Measurements from ENCODE around the gene ZMYM1.
"Not testable (repeated sequence)": the region's sequence is repeated elsewhere in the genome, so short reads cannot be mapped to it uniquely, and the experiment has no call there.

ZMYM1 gene

GRCh38 chr1:35120458-35121133, 41.4 kb downstream of the ZMYM1 start:
- H3K4me1 ChIP-seq, result no peaks in the 10 kb centered on the region
- H3K4me3 ChIP-seq (ENCODE audit: low read depth, low read length), result no peak overlapping the region
- no peak overlapping the region for H3K27ac ChIP-seq
- H3K36me3 ChIP-seq (ENCODE audit: control insufficient read depth, insufficient read depth, low read length), result no peaks in the 10 kb centered on the region
- no peaks in the 10 kb centered on the region for H3K79me2 ChIP-seq
- no peak for TF ChIP-seq CTCF (IDR thresholded peaks at IDR 0.05)
- H3K4me2 ChIP-seq (ENCODE audit: low read length), result no peak overlapping the region
- H3K9ac ChIP-seq, result no peak overlapping the region
- H2AFZ ChIP-seq, result no peak overlapping the region
- no peaks in the 10 kb centered on the region for H3K9me3 ChIP-seq (ENCODE audit: control insufficient read depth, low read length)
- no peaks in the 10 kb centered on the region for H3K27me3 ChIP-seq (ENCODE audit: control insufficient read depth, insufficient read depth, low read length)

- Histone ChIP-seq H3K36me3 (ENCODE audit: control insufficient read depth, insufficient read depth, low read length) (no peaks in the 10 kb centered on the region), H3K9me3 (ENCODE audit: control insufficient read depth, low read length) (no peaks in the 10 kb centered on the region), H3K4me2 (ENCODE audit: low read length) (no peak overlapping the region), H3K4me1 (no peaks in the 10 kb centered on the region), H3K79me2 (no peaks in the 10 kb centered on the region), H3K9ac (no peak overlapping the region), H3K27ac (no peak overlapping the region), H3K4me3 (ENCODE audit: low read depth, low read length) (no peak overlapping the region), H3K27me3 (ENCODE audit: control insufficient read depth, insufficient read depth, low read length) (no peaks in the 10 kb centered on the region), H2AFZ (no peak overlapping the region)
- TF ChIP-seq CTCF (IDR thresholded peaks at IDR 0.05), result no peak
Measured at GRCh38 chr1:35122311-35122710, 43.1 kb downstream of the ZMYM1 start.

- Histone ChIP-seq H3K4me2 (ENCODE audit: low read length) (no peak overlapping the region), H3K79me2 (no peaks in the 10 kb centered on the region), H3K36me3 (ENCODE audit: control insufficient read depth, insufficient read depth, low read length) (no peaks in the 10 kb centered on the region), H3K4me3 (ENCODE audit: low read depth, low read length) (no peak overlapping the region), H3K9ac (no peak overlapping the region), H3K9me3 (ENCODE audit: control insufficient read depth, low read length) (no peaks in the 10 kb centered on the region), H3K4me1 (no peaks in the 10 kb centered on the region), H2AFZ (no peak overlapping the region), H3K27me3 (ENCODE audit: control insufficient read depth, insufficient read depth, low read length) (no peaks in the 10 kb centered on the region), H3K27ac (no peak overlapping the region)
- TF ChIP-seq CTCF (IDR thresholded peaks at IDR 0.05), result no peak
Measured at GRCh38 chr1:35126546-35126945, 47.4 kb downstream of the ZMYM1 start.

- Histone ChIP-seq H3K4me2 (ENCODE audit: low read length) (no peak overlapping the region), H3K9ac (no peak overlapping the region), H3K4me3 (ENCODE audit: low read depth, low read length) (no peak overlapping the region), H2AFZ (no peak overlapping the region), H3K27ac (no peak overlapping the region), H3K4me1 (no peaks in the 10 kb centered on the region), H3K79me2 (no peaks in the 10 kb centered on the region), H3K9me3 (ENCODE audit: control insufficient read depth, low read length) (no peaks in the 10 kb centered on the region), H3K36me3 (ENCODE audit: control insufficient read depth, insufficient read depth, low read length) (no peaks in the 10 kb centered on the region), H3K27me3 (ENCODE audit: control insufficient read depth, insufficient read depth, low read length) (no peaks in the 10 kb centered on the region)
- TF ChIP-seq CTCF (IDR thresholded peaks at IDR 0.05), result no peak
Measured at GRCh38 chr1:35129080-35129479, 49.9 kb downstream of the ZMYM1 start.

GRCh38 chr1:35136780-35137179, 57.6 kb downstream of the ZMYM1 start:
- no peak overlapping the region for H3K27ac ChIP-seq
- no peaks in the 10 kb centered on the region for H3K79me2 ChIP-seq
- H3K4me1 ChIP-seq, result no peaks in the 10 kb centered on the region
- H3K4me2 ChIP-seq (ENCODE audit: low read length), result no peak overlapping the region
- no peaks in the 10 kb centered on the region for H3K36me3 ChIP-seq (ENCODE audit: control insufficient read depth, insufficient read depth, low read length)
- H3K9me3 ChIP-seq (ENCODE audit: control insufficient read depth, low read length), result no peaks in the 10 kb centered on the region
- no peak overlapping the region for H2AFZ ChIP-seq
- no peak overlapping the region for H3K4me3 ChIP-seq (ENCODE audit: low read depth, low read length)
- TF ChIP-seq CTCF (IDR thresholded peaks at IDR 0.05), result no peak
- no peaks in the 10 kb centered on the region for H3K27me3 ChIP-seq (ENCODE audit: control insufficient read depth, insufficient read depth, low read length)
- H3K9ac ChIP-seq, result no peak overlapping the region

- H2AFZ ChIP-seq; H3K9ac ChIP-seq; H3K36me3 ChIP-seq (ENCODE audit: control insufficient read depth, insufficient read depth, low read length); H3K27ac ChIP-seq; H3K4me1 ChIP-seq; H3K9me3 ChIP-seq (ENCODE audit: control insufficient read depth, low read length); H3K4me2 ChIP-seq (ENCODE audit: low read length); H3K4me3 ChIP-seq (ENCODE audit: low read depth, low read length); H3K79me2 ChIP-seq; H3K27me3 ChIP-seq (ENCODE audit: control insufficient read depth, insufficient read depth, low read length): not testable (repeated sequence)
Measured at GRCh38 chr1:35137590-35137989, 58.4 kb downstream of the ZMYM1 start.

GRCh38 chr1:35142294-35142693, 63.1 kb downstream of the ZMYM1 start:
- not testable (repeated sequence) for H3K27me3 ChIP-seq (ENCODE audit: control insufficient read depth, insufficient read depth, low read length); H3K36me3 ChIP-seq (ENCODE audit: control insufficient read depth, insufficient read depth, low read length); H3K4me3 ChIP-seq (ENCODE audit: low read depth, low read length); H2AFZ ChIP-seq; H3K9me3 ChIP-seq (ENCODE audit: control insufficient read depth, low read length); H3K79me2 ChIP-seq; H3K4me2 ChIP-seq (ENCODE audit: low read length); H3K9ac ChIP-seq; H3K4me1 ChIP-seq; H3K27ac ChIP-seq

Data from parathyroid adenoma (tissue), 2 donors.